22Rv1 (cell line): ENCODE data around the gene MUSK.

Experiments used
- CTCF ChIP-seq: fragments of 450-650 bp; IDR thresholded peaks from 2 replicates; pipeline ENCODE4 v1.5.1; 2017; ENCODE audit warnings: mild to moderate bottlenecking
- ZFX ChIP-seq: fragments of 450-650 bp; IDR thresholded peaks from 2 replicates; pipeline ENCODE4 v1.6.1; 2017; ENCODE audit warnings: antibody characterized with exemption, borderline replicate concordance

GRCh38 chr9:110620726-110621125 is 47.9 kb upstream of the MUSK start:
- TF ChIP-seq CTCF = no peak
- TF ChIP-seq ZFX = no peak
